H9 (cell line): Measurements from ENCODE around the gene GABBR2. TPM values are rescaled to one million over a fixed set of nuclear protein-coding genes. Genes with fewer than 3 reads are reported as not detected.

Source experiments
- DNase-seq: peaks from one replicate; pipeline ENCODE4 v3.0.0-alpha.2; 2017
- H2AFZ ChIP-seq: one replicate; pipeline ENCODE4 v1.6.1; 2013; ENCODE audit warnings: mild to moderate bottlenecking, low read length, control low read depth, moderate library complexity
- H2AK5ac ChIP-seq: 2 replicates; pipeline ENCODE4 v1.6.1; 2013; ENCODE audit warnings: low read length, control low read depth, mixed read lengths; ENCODE audit not compliant: insufficient read length
- H2BK120ac ChIP-seq: one replicate; pipeline ENCODE4 v1.6.1; 2013; ENCODE audit warnings: low read depth, mild to moderate bottlenecking, low read length, control low read depth, inconsistent platforms; ENCODE audit not compliant: poor library complexity, severe bottlenecking
- H2BK12ac ChIP-seq: 2 replicates; pipeline ENCODE4 v1.6.1; 2013; ENCODE audit warnings: low read length, control low read depth, mixed read lengths, low read depth; ENCODE audit not compliant: insufficient read length
- H2BK15ac ChIP-seq: 2 replicates; pipeline ENCODE4 v1.6.1; 2013; ENCODE audit warnings: low read depth, low read length, control low read depth
- H2BK20ac ChIP-seq: one replicate; pipeline ENCODE4 v1.6.1; 2013; ENCODE audit warnings: low read depth, mild to moderate bottlenecking, low read length, control low read depth, inconsistent platforms; ENCODE audit not compliant: poor library complexity, severe bottlenecking
- H2BK5ac ChIP-seq: 2 replicates; pipeline ENCODE4 v1.6.1; 2013; ENCODE audit warnings: low read length, control low read depth, mixed read lengths; ENCODE audit not compliant: insufficient read length
- H3K14ac ChIP-seq: 2 replicates; pipeline ENCODE4 v1.6.1; 2013; ENCODE audit warnings: low read length, control low read depth; ENCODE audit not compliant: insufficient read depth
- H3K18ac ChIP-seq: 2 replicates; pipeline ENCODE4 v1.6.1; 2013; ENCODE audit warnings: low read depth, mild to moderate bottlenecking, mixed read lengths, low read length, control low read depth; ENCODE audit not compliant: insufficient read length
- H3K23ac ChIP-seq: 2 replicates; pipeline ENCODE4 v1.6.1; 2013; ENCODE audit warnings: low read length, control low read depth, mixed read lengths, low read depth; ENCODE audit not compliant: insufficient read length
- H3K23me2 ChIP-seq: 2 replicates; pipeline ENCODE4 v1.6.1; 2013; ENCODE audit warnings: low read depth, mild to moderate bottlenecking, mixed read lengths, low read length, control low read depth; ENCODE audit not compliant: insufficient read length, poor library complexity, severe bottlenecking
- H3K27ac ChIP-seq: 2 replicates; pipeline ENCODE4 v1.5.1; 2013; ENCODE audit warnings: low read length, control low read depth, mixed read lengths, low read depth; ENCODE audit not compliant: insufficient read length
- H3K27me3 ChIP-seq: 2 replicates; pipeline ENCODE4 v1.6.1; 2013; ENCODE audit warnings: low read length, control low read depth, inconsistent platforms; ENCODE audit not compliant: insufficient read depth
- H3K4ac ChIP-seq: 2 replicates; pipeline ENCODE4 v1.6.1; 2013; ENCODE audit warnings: low read depth, mild to moderate bottlenecking, control low read depth, inconsistent platforms, low read length, moderate library complexity
- H3K4me1 ChIP-seq: 2 replicates; pipeline ENCODE4 v1.6.1; 2013; ENCODE audit warnings: low read length, control low read depth, inconsistent platforms; ENCODE audit not compliant: insufficient read depth
- H3K4me2 ChIP-seq: 2 replicates; pipeline ENCODE4 v1.6.1; 2013; ENCODE audit warnings: low read length, control low read depth, mixed read lengths; ENCODE audit not compliant: insufficient read length, insufficient read depth
- H3K56ac ChIP-seq: 2 replicates; pipeline ENCODE4 v1.6.1; 2013; ENCODE audit warnings: low read depth, mild to moderate bottlenecking, mixed read lengths, low read length, control low read depth; ENCODE audit not compliant: insufficient read length
- H3K79me1 ChIP-seq: 2 replicates; pipeline ENCODE4 v1.6.1; 2013; ENCODE audit warnings: low read depth, mild to moderate bottlenecking, moderate library complexity, low read length, control low read depth, inconsistent platforms; ENCODE audit not compliant: insufficient read depth, poor library complexity, severe bottlenecking
- H3K79me2 ChIP-seq: 2 replicates; pipeline ENCODE4 v1.6.1; 2013; ENCODE audit warnings: low read length, control low read depth, inconsistent platforms; ENCODE audit not compliant: insufficient read depth
- H3K9ac ChIP-seq: 2 replicates; pipeline ENCODE4 v1.6.1; 2013; ENCODE audit warnings: low read length, control low read depth, mixed read lengths; ENCODE audit not compliant: insufficient read length; ENCODE audit errors: extremely low read depth
- H3K9me3 ChIP-seq: one replicate; pipeline ENCODE4 v1.6.1; 2013; ENCODE audit warnings: low read depth, low read length, inconsistent platforms; ENCODE audit not compliant: control insufficient read depth
- H3T11ph ChIP-seq: one replicate; pipeline ENCODE4 v1.6.1; 2013; ENCODE audit warnings: mild to moderate bottlenecking, low read length, control low read depth, inconsistent platforms
- H4K20me1 ChIP-seq: one replicate; pipeline ENCODE4 v1.6.1; 2013; ENCODE audit not compliant: control insufficient read depth, insufficient read length, insufficient read depth
- H4K5ac ChIP-seq: 2 replicates; pipeline ENCODE4 v1.6.1; 2013; ENCODE audit warnings: low read depth, mild to moderate bottlenecking, mixed read lengths, low read length, control low read depth; ENCODE audit not compliant: insufficient read length
- H4K8ac ChIP-seq: replicated peaks from 2 replicates; pipeline ENCODE4 v1.6.1; 2013; ENCODE audit warnings: low read length, control low read depth, mixed read lengths, low read depth; ENCODE audit not compliant: insufficient read length
- H4K91ac ChIP-seq: 2 replicates; pipeline ENCODE4 v1.6.1; 2013; ENCODE audit warnings: low read depth, mild to moderate bottlenecking, moderate library complexity, mixed read lengths, low read length, control low read depth; ENCODE audit not compliant: insufficient read length
- H3K27ac Mint-ChIP-seq, 3 experiments: 2 replicates in 2 of 3; 3 replicates in 1 of 3; pipeline ENCODE4 v1.8.0; 2020 to 2021; ENCODE audit warnings: mixed read lengths in 3 of 3, mild to moderate bottlenecking in 1 of 3, moderate library complexity in 1 of 3
- H3K27me3 Mint-ChIP-seq: 2 replicates; pipeline ENCODE4 v1.8.0; 2021; ENCODE audit warnings: low read depth, mild to moderate bottlenecking, moderate library complexity, mixed read lengths
- H3K36me3 Mint-ChIP-seq, 3 experiments: 2 replicates in 2 of 3; 3 replicates in 1 of 3; pipeline ENCODE4 v1.8.0; 2020 to 2021; ENCODE audit warnings: low read depth in 3 of 3, mixed read lengths in 3 of 3; ENCODE audit not compliant: insufficient read depth in 1 of 3
- H3K4me1 Mint-ChIP-seq, 2 experiments: 2 replicates each; pipeline ENCODE4 v1.8.0; 2020; ENCODE audit warnings: mixed read lengths in 2 of 2
- H3K4me3 Mint-ChIP-seq, 2 experiments: 2 replicates in 1 of 2; 3 replicates in 1 of 2; pipeline ENCODE4 v1.8.0; 2020 to 2021; ENCODE audit warnings: mild to moderate bottlenecking in 2 of 2, mixed read lengths in 2 of 2, moderate library complexity in 1 of 2
- H3K9me3 Mint-ChIP-seq, 2 experiments: 2 replicates in 1 of 2; 3 replicates in 1 of 2; pipeline ENCODE4 v1.8.0; 2020; ENCODE audit warnings: mild to moderate bottlenecking in 2 of 2, mixed read lengths in 2 of 2, moderate library complexity in 1 of 2
- WGBS: extraction: QIAGEN DNeasy Blood & Tissue Kit; methylation state at CpG from one replicate; pipeline ENCODE4 v1.1.7; 2013; ENCODE audit warnings: missing lambda C conversion rate, low lambda C conversion rate, mixed read lengths; ENCODE audit not compliant: insufficient read length; ENCODE audit errors: extremely low coverage; 5-methylcytosine and 5-hydroxymethylcytosine counted together
- total RNA-seq: library from RNA; stranded (reverse); gene quantifications from 2 replicates; pipeline ENCODE4 v1.2.1, GENCODE V29; 2021
- TF ChIP-seq, protein P1 (sequence below): fragments of 200-600 bp; sonication (generic); conservative IDR thresholded peaks from 3 replicates; pipeline ENCODE4 v1.8.0; 2021; ENCODE audit warnings: antibody characterized with exemption, mild to moderate bottlenecking

Gene GABBR2
- total RNA-seq, 1 experiment from 2014 or later: 0.66 TPM

DNA sequence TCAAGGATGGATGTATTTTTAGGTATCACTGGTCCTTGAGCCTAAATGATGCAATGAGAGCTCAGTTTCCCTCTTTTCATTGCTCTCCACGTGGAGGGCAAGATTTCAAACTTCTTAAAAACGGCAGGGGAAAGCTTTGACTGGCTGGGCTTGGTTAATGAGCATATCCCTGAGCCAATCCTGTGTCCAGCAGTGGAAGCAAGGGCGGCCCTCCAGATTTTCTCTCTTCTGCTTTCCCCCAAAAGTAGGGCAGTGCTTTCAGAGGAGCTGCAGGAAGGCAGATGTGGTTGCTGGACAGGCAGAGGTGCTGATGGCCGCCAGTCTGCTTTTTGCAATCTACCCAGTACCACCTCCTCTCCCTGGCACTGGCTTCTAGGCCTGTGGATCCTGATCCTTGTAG, 423.3 kb downstream of the GABBR2 start:
- Histone ChIP-seq H3K23me2 (no peaks in the 10 kb centered on the region), H4K5ac (no peak overlapping the region), H2BK20ac (no peak overlapping the region), H4K91ac (no peak overlapping the region), H3K9me3 (no peaks in the 10 kb centered on the region), H3K56ac (no peak overlapping the region), H3K27ac (no peak overlapping the region), H3K4ac (no peak overlapping the region), H2BK120ac (no peak overlapping the region), H3K23ac (no peak overlapping the region), H2BK15ac (no peak overlapping the region), H3K9ac (no peak overlapping the region), H3K4me1 (no peaks in the 10 kb centered on the region), H3K18ac (no peak overlapping the region), H2AFZ (no peak overlapping the region), H2BK12ac (no peak overlapping the region), H4K8ac (no peak overlapping the region), H3K79me2 (no peaks in the 10 kb centered on the region), H3K27me3 (no peaks in the 10 kb centered on the region), H4K20me1 (no peaks in the 10 kb centered on the region), H3K79me1 (no peaks in the 10 kb centered on the region), H2AK5ac (no peak overlapping the region), H3K4me2 (no peak overlapping the region), H3K14ac (no peak overlapping the region), H2BK5ac (no peak overlapping the region), H3T11ph (no peak overlapping the region)
- TF ChIP-seq, protein P1, sequence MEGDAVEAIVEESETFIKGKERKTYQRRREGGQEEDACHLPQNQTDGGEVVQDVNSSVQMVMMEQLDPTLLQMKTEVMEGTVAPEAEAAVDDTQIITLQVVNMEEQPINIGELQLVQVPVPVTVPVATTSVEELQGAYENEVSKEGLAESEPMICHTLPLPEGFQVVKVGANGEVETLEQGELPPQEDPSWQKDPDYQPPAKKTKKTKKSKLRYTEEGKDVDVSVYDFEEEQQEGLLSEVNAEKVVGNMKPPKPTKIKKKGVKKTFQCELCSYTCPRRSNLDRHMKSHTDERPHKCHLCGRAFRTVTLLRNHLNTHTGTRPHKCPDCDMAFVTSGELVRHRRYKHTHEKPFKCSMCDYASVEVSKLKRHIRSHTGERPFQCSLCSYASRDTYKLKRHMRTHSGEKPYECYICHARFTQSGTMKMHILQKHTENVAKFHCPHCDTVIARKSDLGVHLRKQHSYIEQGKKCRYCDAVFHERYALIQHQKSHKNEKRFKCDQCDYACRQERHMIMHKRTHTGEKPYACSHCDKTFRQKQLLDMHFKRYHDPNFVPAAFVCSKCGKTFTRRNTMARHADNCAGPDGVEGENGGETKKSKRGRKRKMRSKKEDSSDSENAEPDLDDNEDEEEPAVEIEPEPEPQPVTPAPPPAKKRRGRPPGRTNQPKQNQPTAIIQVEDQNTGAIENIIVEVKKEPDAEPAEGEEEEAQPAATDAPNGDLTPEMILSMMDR: no peak
- Mint-ChIP-seq H3K4me3 (no peak overlapping the region), H3K9me3 (no peaks in the 10 kb centered on the region), H3K36me3 (peaks cover 0 to 1% (median 0%) of the 10 kb centered on the region in 3 experiments; a peak in 1 of 7 replicates), H3K4me1 (peaks cover 4 to 13% of the 10 kb centered on the region in 2 experiments; a peak in 1 of 4 replicates), H3K27ac (no peak overlapping the region), H3K27me3 (peaks cover 2% of the 10 kb centered on the region; the same call in 1 of the 2 replicates)
- no CpG with 5 or more reads among the region's 4 CpGs for WGBS
- DNase-seq: peak; percentile 26
